ENCODE results near the gene CRX.
A peak's percentile ranks its signal among the peaks of the same experiment; 100 is the strongest.
"Not testable (repeated sequence)": the region's sequence is repeated elsewhere in the genome, so short reads cannot be mapped to it uniquely, and the experiment has no call there.

CRX gene

GRCh38 chr19:47821460-47822020, at the start of gene CRX:
CRX (plus strand) TSS chr19:47821937; CDS start chr19:47834444, 12,507 bp downstream.
- no peak for DNase-seq

DNA sequence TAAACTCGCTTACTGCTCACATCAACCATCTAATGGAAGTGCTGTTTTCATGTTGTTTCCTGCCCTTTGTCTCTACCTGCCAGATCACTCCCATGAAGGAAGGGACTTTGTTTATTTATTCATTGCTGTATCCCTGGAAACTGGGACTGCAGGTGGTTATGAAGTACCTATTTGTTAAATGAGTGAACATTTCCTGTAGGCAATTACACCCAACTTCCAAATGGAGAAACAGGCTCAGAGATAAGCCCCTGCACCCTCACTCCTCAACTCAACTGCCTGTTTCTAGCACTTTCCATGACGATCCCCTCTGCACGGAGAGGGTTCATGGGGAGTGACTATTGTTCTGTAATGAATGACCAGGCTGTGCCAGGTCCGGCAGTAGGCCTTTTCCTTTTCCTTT, 45.2 kb upstream of the CRX start:
- peak in 3 of 56 donors; percentile 15 to 29 (median 16) for DNase-seq

DNA sequence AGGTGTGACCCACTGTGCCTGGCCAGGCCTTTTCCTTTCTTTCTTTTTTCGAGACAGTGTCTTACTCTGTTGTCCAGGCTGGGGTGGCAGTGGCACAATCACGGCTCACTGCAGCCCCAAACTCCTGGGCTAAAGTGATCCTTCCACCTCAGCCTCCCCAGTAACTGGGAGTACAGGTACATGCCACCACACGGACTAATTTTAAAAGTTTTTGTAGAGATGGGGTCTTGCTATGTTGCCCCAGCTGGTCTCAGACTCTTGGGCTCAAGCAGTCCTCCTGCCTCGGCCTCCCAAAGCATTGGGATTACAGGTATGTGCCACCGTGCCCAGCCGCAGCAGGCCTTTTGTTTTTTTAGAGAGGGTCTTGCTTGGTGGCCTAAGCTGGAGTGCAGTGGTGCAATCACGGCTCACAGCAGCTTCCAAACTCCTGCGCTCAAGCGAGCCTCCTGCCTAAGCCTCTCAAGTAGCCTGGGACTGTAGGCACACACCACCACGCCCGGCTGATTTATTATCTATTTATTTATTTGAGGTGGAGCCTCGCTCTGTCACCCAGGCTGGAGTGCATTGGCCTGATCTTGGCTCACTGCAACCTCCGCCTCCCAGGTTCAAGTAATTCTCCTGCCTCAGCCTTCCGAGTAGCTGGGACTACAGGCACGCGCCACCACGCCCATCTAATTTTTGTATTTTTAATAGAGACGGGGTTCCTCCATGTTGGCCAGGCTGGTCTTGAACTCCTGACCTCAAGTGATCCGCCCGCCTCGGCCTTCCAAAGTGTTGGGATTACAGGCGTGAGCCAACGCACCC, 44.3 kb upstream of the CRX start:
- not testable (repeated sequence) for DNase-seq

DNA sequence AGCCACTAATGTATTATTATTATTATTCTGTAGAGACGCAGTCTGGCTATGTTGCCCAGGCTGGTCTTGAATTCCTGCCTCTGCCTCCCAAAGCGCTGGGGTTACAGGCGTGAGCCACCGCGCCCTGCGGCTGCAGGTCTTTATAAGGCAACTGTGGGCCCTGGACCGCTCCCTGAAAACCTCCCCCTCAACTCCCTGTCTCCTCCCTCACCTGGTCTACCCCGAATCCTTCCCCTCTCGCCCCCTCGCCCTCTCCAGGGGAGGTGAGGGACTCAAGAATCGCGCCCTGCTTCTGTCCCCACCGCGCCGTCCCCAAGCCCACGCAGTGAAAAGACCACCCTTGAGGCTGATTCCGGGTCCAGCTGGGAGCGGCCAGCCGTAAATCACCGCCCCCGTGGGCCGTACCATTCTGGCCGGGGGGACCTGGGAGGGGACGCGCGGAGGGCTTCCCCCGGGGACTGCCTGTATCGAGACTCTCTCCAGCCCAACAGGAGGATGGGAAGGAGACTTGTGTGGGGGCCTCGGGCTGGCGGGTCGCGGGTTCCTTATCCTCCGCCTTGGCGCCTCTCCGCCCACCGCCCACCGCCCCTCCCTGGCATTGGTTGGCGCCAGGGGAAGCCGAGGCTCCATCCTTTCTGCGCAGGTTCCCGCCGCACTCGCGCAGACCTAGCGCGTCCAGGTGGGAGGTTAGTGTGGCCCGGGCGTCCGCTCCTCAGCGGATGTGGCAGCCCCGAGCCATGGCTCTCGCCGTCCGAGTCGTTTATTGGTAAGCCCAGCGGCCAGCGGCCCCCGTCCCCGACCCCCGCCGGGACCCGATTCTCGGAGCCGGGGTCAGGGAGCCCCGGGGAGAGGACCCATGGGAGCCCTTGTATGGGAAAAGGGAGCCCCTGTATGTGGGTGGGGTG, 43.4 kb upstream of the CRX start, which contains the start of gene SELENOW:
SELENOW (plus strand) TSS at position 655 of the 905 bp plus-strand sequence; CDS start at position 738, 83 bp downstream.
- DNase-seq = peak in 55 of 56 donors; percentile 40 to 95 (median 82)

GRCh38 chr19:47778954-47779351, 42.8 kb upstream of the CRX start:
- peak in 43 of 56 donors; percentile 11 to 73 (median 40) for DNase-seq

- peak in 30 of 56 donors; percentile 5 to 54 (median 26) for DNase-seq
Measured at GRCh38 chr19:47779524-47780214, 42.1 kb upstream of the CRX start.

DNA sequence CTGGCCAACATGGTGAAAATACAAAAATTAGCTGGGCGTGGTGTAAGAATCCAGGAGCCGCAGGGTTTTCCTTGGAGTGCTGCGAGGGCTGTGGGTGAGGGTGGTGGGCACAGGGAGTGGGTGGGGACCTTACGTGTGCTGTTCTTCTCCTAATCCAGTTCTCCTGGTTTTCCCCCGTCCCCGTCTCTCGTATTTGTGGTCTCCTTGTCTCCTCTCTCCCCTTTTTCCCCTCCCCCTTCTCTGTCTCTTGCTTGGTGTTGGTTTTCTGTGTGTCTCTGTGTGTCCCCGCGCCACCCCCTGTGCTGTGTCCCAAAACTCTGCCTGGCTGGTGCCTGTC, 41.6 kb upstream of the CRX start:
- DNase-seq = no peak

DNA sequence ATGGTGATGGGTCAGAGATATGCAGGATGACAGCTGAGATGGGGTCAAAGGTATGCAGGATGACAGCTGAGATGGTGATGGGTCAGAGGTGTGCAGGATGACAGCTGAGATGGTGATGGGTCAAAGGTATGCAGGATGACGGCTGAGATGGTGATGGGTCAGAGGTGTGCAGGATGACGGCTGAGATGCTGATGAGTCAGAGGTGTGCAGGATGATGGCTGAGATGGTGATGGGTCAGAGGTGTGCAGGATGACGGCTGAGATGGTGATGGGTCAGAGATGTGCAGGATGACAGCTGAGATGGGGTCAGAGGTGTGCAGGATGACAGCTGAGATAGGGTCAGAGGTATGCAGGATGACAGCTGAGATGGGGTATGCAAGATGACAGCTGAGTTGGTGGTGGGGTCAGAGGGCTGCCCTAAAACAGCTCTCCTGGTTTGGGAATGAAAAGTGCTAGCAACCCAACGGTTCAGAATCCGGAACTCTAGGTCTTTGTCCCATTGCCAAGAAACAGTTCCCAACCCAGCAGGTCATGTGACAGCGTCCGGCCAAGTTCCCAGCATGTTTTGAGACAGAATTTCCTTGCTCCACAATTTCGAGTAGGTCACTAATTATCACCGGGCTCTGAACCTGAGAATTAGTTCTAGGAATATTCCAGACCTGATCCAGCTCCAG, 40.0 kb upstream of the CRX start:
- DNase-seq = peak in 45 of 56 donors; percentile 6 to 81 (median 37)

- DNase-seq = no peak
Measured at GRCh38 chr19:47786566-47786965, 35.2 kb upstream of the CRX start.

GRCh38 chr19:47787307-47787706, 34.4 kb upstream of the CRX start:
- not testable (repeated sequence) for DNase-seq

GRCh38 chr19:47789811-47790210, 31.9 kb upstream of the CRX start:
- not testable (repeated sequence) for DNase-seq

DNA sequence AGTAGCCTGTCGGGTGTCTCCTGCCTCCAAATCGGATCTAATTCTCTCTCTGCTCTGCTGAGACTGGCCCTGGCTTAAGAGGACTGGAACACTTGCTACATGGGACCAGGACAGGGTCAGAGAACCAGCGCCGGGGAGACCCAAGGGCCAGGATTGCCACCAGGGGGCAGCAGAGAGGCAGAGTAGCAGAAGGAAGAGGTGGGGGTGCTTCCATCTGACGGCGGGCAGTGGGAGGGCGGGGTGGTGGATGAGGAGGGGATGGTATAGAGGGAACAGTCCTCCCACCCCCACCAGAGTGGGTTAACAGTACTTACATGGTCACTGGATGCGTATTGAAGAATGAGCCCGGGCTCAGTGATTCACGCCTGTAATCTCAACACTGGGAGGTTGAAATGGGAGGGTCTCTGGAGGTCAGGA, 31.3 kb upstream of the CRX start:
- DNase-seq = peak in 48 of 56 donors; percentile 12 to 86 (median 47)

GRCh38 chr19:47792616-47793015, 29.1 kb upstream of the CRX start:
- DNase-seq = no peak

GRCh38 chr19:47794526-47794925, 27.2 kb upstream of the CRX start:
- DNase-seq = no peak

GRCh38 chr19:47796785-47797184, 25.0 kb upstream of the CRX start:
- no peak for DNase-seq

GRCh38 chr19:47797996-47798903, 23.5 kb upstream of the CRX start:
- no peak for DNase-seq

- no peak for DNase-seq
Measured at GRCh38 chr19:47798904-47799266, 22.9 kb upstream of the CRX start.

DNA sequence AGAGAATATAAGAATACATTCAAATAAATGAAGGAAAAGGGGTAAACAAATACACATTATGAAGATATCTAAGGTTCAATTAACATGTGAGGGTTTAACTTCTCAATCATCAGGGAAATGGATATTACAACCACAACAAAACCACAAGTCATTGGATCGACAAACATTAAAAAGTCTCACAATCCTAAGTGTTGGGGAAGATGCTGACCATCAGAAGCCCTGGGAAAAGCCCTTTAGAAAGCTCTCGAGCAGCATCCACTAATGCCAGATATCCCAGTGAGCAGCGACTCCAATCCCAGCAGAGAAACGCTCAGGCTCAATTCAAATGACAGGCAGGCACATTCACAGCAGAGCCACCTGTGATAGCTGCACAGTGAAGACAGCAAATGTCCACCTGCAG, 20.5 kb upstream of the CRX start:
- DNase-seq = no peak

- no peak for DNase-seq
Measured at GRCh38 chr19:47802521-47803043, 19.2 kb upstream of the CRX start.

Data from amygdala (tissue), 56 donors.